Measurements from ENCODE around the gene SLITRK4.
A peak's percentile ranks its signal among the peaks of the same experiment; 100 is the strongest.

Gene SLITRK4, protein sequence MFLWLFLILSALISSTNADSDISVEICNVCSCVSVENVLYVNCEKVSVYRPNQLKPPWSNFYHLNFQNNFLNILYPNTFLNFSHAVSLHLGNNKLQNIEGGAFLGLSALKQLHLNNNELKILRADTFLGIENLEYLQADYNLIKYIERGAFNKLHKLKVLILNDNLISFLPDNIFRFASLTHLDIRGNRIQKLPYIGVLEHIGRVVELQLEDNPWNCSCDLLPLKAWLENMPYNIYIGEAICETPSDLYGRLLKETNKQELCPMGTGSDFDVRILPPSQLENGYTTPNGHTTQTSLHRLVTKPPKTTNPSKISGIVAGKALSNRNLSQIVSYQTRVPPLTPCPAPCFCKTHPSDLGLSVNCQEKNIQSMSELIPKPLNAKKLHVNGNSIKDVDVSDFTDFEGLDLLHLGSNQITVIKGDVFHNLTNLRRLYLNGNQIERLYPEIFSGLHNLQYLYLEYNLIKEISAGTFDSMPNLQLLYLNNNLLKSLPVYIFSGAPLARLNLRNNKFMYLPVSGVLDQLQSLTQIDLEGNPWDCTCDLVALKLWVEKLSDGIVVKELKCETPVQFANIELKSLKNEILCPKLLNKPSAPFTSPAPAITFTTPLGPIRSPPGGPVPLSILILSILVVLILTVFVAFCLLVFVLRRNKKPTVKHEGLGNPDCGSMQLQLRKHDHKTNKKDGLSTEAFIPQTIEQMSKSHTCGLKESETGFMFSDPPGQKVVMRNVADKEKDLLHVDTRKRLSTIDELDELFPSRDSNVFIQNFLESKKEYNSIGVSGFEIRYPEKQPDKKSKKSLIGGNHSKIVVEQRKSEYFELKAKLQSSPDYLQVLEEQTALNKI

DNA sequence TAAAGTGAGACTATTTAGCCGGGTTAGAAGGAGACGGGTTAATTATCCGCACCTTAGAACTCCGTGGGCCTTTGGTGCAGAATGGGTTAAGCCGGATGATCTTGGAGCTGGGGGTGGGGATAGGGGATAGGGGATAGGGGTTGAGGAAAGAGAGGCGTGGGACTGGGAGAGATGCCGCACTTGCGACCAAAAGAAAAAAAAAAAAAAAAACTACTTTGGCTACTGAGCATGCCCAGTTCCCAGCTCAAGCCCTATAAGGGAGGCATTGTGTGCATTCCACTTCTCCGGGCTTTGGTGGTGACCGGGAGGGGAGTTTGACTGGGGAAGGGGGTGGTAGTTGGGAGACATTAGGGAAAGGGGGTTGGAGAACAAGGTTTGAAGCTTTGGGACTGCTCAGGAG lies at the start of gene SLITRK4:
Gene SLITRK4 (minus strand): TSS at position 187 of the 400 bp plus-strand sequence. CDS start 4,993 bp downstream, outside the sequence.
- H3K36me3 ChIP-seq (ENCODE audit: insufficient read depth, low read length), result no peaks in the 10 kb centered on the region
- H2AFZ ChIP-seq (ENCODE audit: low read depth, low read length), result no peak within 1 kb of the TSS
- no peak within 1 kb of the TSS for H3K4me3 ChIP-seq (ENCODE audit: low read length)

GRCh38 chrX:143683486-143683885 lies 47.6 kb upstream of the SLITRK4 start:
- no peaks in the 10 kb centered on the region for H3K9me3 ChIP-seq (ENCODE audit: low read length)
- H3K36me3 ChIP-seq (ENCODE audit: insufficient read depth, low read length), result no peaks in the 10 kb centered on the region
- no peaks in the 10 kb centered on the region for H3K4me1 ChIP-seq (ENCODE audit: insufficient read depth, low read length)
- peaks cover 4% of the 10 kb centered on the region for H3K27me3 ChIP-seq (ENCODE audit: insufficient read depth, low read length)
- no peak overlapping the region for H3K4me3 ChIP-seq (ENCODE audit: low read length)
- no peak overlapping the region for H2AFZ ChIP-seq (ENCODE audit: low read depth, low read length)

More for the DNA sequence above, at the start of gene SLITRK4:
- peaks cover 44% of the 10 kb centered on the region for H3K27me3 ChIP-seq (ENCODE audit: insufficient read depth, low read length)
- no peaks in the 10 kb centered on the region for H3K4me1 ChIP-seq (ENCODE audit: insufficient read depth, low read length)
- no peaks in the 10 kb centered on the region for H3K9me3 ChIP-seq (ENCODE audit: low read length)

- H3K4me1 ChIP-seq (ENCODE audit: insufficient read depth, low read length), result no peaks in the 10 kb centered on the region
- no peaks in the 10 kb centered on the region for H3K36me3 ChIP-seq (ENCODE audit: insufficient read depth, low read length)
- no peak overlapping the region for H3K4me3 ChIP-seq (ENCODE audit: low read length)
- H3K9me3 ChIP-seq (ENCODE audit: low read length), result no peaks in the 10 kb centered on the region
- peaks cover 3% of the 10 kb centered on the region for H3K27me3 ChIP-seq (ENCODE audit: insufficient read depth, low read length)
- no peak overlapping the region for H2AFZ ChIP-seq (ENCODE audit: low read depth, low read length)
Measured at GRCh38 chrX:143674926-143675325, 39.0 kb upstream of the SLITRK4 start.

- H3K9me3 ChIP-seq (ENCODE audit: low read length), result no peaks in the 10 kb centered on the region
- H3K36me3 ChIP-seq (ENCODE audit: insufficient read depth, low read length), result no peaks in the 10 kb centered on the region
- H3K4me3 ChIP-seq (ENCODE audit: low read length), result no peak overlapping the region
- H2AFZ ChIP-seq (ENCODE audit: low read depth, low read length), result no peak overlapping the region
- peaks cover 1% of the 10 kb centered on the region for H3K27me3 ChIP-seq (ENCODE audit: insufficient read depth, low read length)
- H3K4me1 ChIP-seq (ENCODE audit: insufficient read depth, low read length), result no peaks in the 10 kb centered on the region
Measured at GRCh38 chrX:143669395-143669794, 33.5 kb upstream of the SLITRK4 start.

- Histone ChIP-seq H3K4me3 (ENCODE audit: low read length) (no peak overlapping the region), H3K36me3 (ENCODE audit: insufficient read depth, low read length) (no peaks in the 10 kb centered on the region), H3K4me1 (ENCODE audit: insufficient read depth, low read length) (no peaks in the 10 kb centered on the region), H3K9me3 (ENCODE audit: low read length) (no peaks in the 10 kb centered on the region), H2AFZ (ENCODE audit: low read depth, low read length) (no peak overlapping the region), H3K27me3 (ENCODE audit: insufficient read depth, low read length) (no peaks in the 10 kb centered on the region)
Measured at GRCh38 chrX:143664302-143664701, 28.4 kb upstream of the SLITRK4 start.

DNA sequence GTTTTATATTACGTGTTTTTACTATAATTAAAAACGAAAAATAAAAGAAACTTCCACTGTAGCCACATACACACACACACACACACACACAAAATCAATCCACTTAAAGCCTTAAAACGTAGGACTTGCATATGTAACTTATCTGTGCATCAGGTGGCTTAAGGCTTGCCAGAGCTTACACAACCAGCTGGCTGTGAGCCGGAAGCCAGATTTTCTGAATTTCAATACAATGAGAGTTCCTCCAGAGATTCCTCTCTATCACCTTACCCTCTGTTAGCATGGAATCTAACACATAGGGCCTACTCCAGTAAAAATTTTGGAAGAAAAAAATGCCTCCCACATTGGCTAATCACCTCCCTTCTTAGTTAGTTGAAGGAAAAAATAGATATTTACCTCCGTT lies 27.9 kb upstream of the SLITRK4 start:
- H3K4me3 ChIP-seq (ENCODE audit: low read length), result no peak overlapping the region
- H3K9me3 ChIP-seq (ENCODE audit: low read length), result no peaks in the 10 kb centered on the region
- no peaks in the 10 kb centered on the region for H3K4me1 ChIP-seq (ENCODE audit: insufficient read depth, low read length)
- no peaks in the 10 kb centered on the region for H3K36me3 ChIP-seq (ENCODE audit: insufficient read depth, low read length)
- H3K27me3 ChIP-seq (ENCODE audit: insufficient read depth, low read length), result no peaks in the 10 kb centered on the region
- H2AFZ ChIP-seq (ENCODE audit: low read depth, low read length), result no peak overlapping the region

GRCh38 chrX:143661286-143661685 lies 25.4 kb upstream of the SLITRK4 start:
- Histone ChIP-seq H3K27me3 (ENCODE audit: insufficient read depth, low read length) (no peaks in the 10 kb centered on the region), H2AFZ (ENCODE audit: low read depth, low read length) (no peak overlapping the region)

DNA sequence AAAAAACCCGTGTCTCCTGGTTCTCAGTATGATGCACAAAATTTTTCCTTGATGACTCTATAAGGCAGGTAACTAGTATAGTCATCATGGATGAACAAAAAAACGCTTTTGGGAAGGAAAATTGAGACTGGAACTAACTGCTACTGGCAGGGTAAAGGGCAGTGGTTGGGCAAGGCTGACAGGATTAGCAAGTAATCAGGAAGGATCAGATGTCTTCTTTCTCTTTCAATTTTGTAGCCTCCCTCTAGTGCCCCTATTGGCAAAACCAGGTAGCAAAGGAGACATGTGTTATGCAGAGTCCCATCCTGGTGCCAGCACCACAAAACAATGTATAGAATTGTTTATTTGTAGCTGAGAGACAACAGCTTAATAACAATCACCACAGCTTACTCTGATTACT lies 12.8 kb upstream of the SLITRK4 start:
- Histone ChIP-seq H2AFZ (ENCODE audit: low read depth, low read length) (no peak overlapping the region), H3K36me3 (ENCODE audit: insufficient read depth, low read length) (no peaks in the 10 kb centered on the region), H3K9me3 (ENCODE audit: low read length) (no peaks in the 10 kb centered on the region), H3K27me3 (ENCODE audit: insufficient read depth, low read length) (no peaks in the 10 kb centered on the region), H3K4me3 (ENCODE audit: low read length) (no peak overlapping the region), H3K4me1 (ENCODE audit: insufficient read depth, low read length) (no peaks in the 10 kb centered on the region)

More at GRCh38 chrX:143661286-143661685, 25.4 kb upstream of the SLITRK4 start:
- H3K9me3 ChIP-seq (ENCODE audit: low read length), result no peaks in the 10 kb centered on the region
- no peaks in the 10 kb centered on the region for H3K4me1 ChIP-seq (ENCODE audit: insufficient read depth, low read length)
- H3K4me3 ChIP-seq (ENCODE audit: low read length), result no peak overlapping the region
- no peaks in the 10 kb centered on the region for H3K36me3 ChIP-seq (ENCODE audit: insufficient read depth, low read length)

DNA sequence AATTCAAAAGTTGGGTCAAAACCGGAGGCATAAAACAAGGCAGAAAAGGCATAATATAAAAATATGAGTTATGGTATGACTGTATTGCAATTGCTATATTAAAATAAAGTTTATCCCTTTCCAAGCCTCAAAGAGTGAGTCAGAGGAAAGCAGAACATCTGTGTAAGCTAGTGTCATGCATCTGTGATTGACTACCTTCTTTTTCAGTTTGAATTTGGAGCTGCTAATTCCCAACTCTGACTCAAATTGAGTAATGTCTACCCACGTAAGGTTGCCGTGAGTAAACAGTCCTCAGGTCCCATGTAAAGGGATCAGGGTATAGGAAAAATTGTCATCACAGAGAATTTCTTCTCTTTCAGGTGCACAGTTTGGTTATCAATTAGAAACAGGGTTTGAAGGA lies 6.5 kb upstream of the SLITRK4 start:
- H2AFZ ChIP-seq (ENCODE audit: low read depth, low read length), result no peak overlapping the region
- no peaks in the 10 kb centered on the region for H3K9me3 ChIP-seq (ENCODE audit: low read length)
- H3K27me3 ChIP-seq (ENCODE audit: insufficient read depth, low read length), result peaks cover 2% of the 10 kb centered on the region
- no peaks in the 10 kb centered on the region for H3K4me1 ChIP-seq (ENCODE audit: insufficient read depth, low read length)
- no peak overlapping the region for H3K4me3 ChIP-seq (ENCODE audit: low read length)
- no peaks in the 10 kb centered on the region for H3K36me3 ChIP-seq (ENCODE audit: insufficient read depth, low read length)

GRCh38 chrX:143636831-143637230 lies 930 bp upstream of the SLITRK4 start:
- no peaks in the 10 kb centered on the region for H3K9me3 ChIP-seq (ENCODE audit: low read length)
- H2AFZ ChIP-seq (ENCODE audit: low read depth, low read length), result no peak overlapping the region
- peaks cover 36% of the 10 kb centered on the region for H3K27me3 ChIP-seq (ENCODE audit: insufficient read depth, low read length)
- H3K4me1 ChIP-seq (ENCODE audit: insufficient read depth, low read length), result no peaks in the 10 kb centered on the region
- no peak overlapping the region for H3K4me3 ChIP-seq (ENCODE audit: low read length)
- no peaks in the 10 kb centered on the region for H3K36me3 ChIP-seq (ENCODE audit: insufficient read depth, low read length)

- peaks cover 47% of the 10 kb centered on the region for H3K27me3 ChIP-seq (ENCODE audit: insufficient read depth, low read length)
- no peaks in the 10 kb centered on the region for H3K36me3 ChIP-seq (ENCODE audit: insufficient read depth, low read length)
- H3K9me3 ChIP-seq (ENCODE audit: low read length), result no peaks in the 10 kb centered on the region
- H3K4me3 ChIP-seq (ENCODE audit: low read length), result peak overlapping the region; percentile 37
- no peaks in the 10 kb centered on the region for H3K4me1 ChIP-seq (ENCODE audit: insufficient read depth, low read length)
- no peak overlapping the region for H2AFZ ChIP-seq (ENCODE audit: low read depth, low read length)
Measured at GRCh38 chrX:143634663-143635455, 1.0 kb downstream of the SLITRK4 start.

DNA sequence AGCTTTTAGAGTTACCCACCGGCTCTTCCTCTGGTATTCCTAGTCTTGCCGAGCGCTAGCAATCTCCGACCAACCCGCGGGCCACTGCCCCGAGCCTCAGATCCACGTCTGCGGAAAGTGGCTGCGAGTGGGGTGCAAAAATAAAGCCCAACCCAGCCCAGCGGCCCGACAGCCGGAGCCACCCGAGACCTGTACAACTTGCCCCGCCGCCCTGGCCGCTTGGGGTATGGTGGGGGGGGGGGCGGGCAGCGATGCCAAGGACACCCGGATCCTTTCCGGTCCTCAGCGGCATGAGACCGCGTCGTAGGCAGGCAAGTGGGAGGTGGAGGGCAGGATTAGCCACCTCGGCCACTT lies 1.6 kb downstream of the SLITRK4 start:
- H3K4me1 ChIP-seq (ENCODE audit: insufficient read depth, low read length), result no peaks in the 10 kb centered on the region
- H3K36me3 ChIP-seq (ENCODE audit: insufficient read depth, low read length), result no peaks in the 10 kb centered on the region
- peak overlapping the region; percentile 52 for H2AFZ ChIP-seq (ENCODE audit: low read depth, low read length)
- peaks cover 45% of the 10 kb centered on the region for H3K27me3 ChIP-seq (ENCODE audit: insufficient read depth, low read length)
- H3K4me3 ChIP-seq (ENCODE audit: low read length), result peak overlapping the region; percentile 37
- no peaks in the 10 kb centered on the region for H3K9me3 ChIP-seq (ENCODE audit: low read length)
